Transverse colon (tissue), 4 donors: ENCODE measurements around the gene MOGAT3.

ENCODE experiments used
- POLR2A ChIP-seq: fragments of 450-650 bp; IDR thresholded peaks from one replicate; pipeline ENCODE4 v1.6.1; 2016; ENCODE audit warnings: antibody characterized with exemption, mild to moderate bottlenecking, moderate library complexity
- POLR2AphosphoS5 ChIP-seq, 3 donors: sonication (generic); formaldehyde crosslinking; IDR thresholded peaks; one replicate each; pipeline ENCODE4 v1.6.1; 2016; ENCODE audit warnings: antibody characterized with exemption in 3 of 3
- TF ChIP-seq, protein P1 (sequence below), 5 experiments: fragments of 200-600 bp in 3 of 5; fragments of 450-650 bp in 2 of 5; sonication (generic) in 3 of 5; IDR thresholded peaks; 1 replicate in 2 of 5; 2 replicates in 3 of 5; pipeline ENCODE4 v1.5.1; 2016 to 2017; ENCODE audit warnings: antibody characterized with exemption in 5 of 5, inconsistent platforms in 3 of 5, mild to moderate bottlenecking in 2 of 5, moderate library complexity in 1 of 5

- TF ChIP-seq, protein P1, sequence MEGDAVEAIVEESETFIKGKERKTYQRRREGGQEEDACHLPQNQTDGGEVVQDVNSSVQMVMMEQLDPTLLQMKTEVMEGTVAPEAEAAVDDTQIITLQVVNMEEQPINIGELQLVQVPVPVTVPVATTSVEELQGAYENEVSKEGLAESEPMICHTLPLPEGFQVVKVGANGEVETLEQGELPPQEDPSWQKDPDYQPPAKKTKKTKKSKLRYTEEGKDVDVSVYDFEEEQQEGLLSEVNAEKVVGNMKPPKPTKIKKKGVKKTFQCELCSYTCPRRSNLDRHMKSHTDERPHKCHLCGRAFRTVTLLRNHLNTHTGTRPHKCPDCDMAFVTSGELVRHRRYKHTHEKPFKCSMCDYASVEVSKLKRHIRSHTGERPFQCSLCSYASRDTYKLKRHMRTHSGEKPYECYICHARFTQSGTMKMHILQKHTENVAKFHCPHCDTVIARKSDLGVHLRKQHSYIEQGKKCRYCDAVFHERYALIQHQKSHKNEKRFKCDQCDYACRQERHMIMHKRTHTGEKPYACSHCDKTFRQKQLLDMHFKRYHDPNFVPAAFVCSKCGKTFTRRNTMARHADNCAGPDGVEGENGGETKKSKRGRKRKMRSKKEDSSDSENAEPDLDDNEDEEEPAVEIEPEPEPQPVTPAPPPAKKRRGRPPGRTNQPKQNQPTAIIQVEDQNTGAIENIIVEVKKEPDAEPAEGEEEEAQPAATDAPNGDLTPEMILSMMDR (IDR thresholded peaks at IDR 0.05) = no peak
- no peak for TF ChIP-seq POLR2A
- no peak for TF ChIP-seq POLR2AphosphoS5 (IDR thresholded peaks at IDR 0.05)
These were observed 21.1 kb downstream of the MOGAT3 start for GRCh38 chr7:101179713-101180112.
